IPS-NIHi7 (cell line): ENCODE results near the gene GPR146.

Experiments
- DNase-seq: peaks from one replicate; pipeline ENCODE4 v3.0.0; 2012; ENCODE audit warnings: mixed read lengths; ENCODE audit errors: extremely low spot score

Gene GPR146

GRCh38 chr7:1106063-1106792, 61.9 kb downstream of the GPR146 start:
- DNase-seq, result no peak

DNA sequence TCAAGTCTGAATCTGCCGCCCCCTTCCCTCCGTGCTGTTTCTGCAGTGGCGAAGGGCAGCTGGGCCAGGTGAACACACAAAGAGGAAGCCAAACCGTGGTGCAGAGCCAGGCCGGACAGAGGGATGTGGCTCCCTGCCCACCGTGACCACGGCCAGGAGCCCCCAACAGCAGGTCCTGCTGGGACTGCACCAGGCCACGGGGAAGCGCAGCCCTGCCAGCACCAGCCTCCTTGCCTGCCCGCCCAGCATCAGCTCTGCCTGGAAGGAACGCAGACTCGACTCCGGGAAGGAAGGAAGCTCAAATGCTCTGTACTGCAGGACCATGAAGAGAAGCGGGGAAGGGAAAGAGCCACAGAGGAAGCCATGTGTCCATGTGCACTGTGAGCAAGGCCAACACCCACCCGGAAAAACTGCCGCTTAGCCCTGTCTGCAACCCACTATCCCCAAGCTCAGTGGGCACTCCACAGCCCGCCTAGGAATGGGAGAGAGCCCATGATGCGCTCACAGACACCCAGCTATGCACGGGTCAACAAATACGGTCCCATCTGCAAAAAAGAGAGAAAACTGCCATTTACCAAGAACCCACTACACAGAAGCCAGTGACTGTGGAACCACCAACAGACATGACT, 62.6 kb downstream of the GPR146 start:
- no peak for DNase-seq

DNA sequence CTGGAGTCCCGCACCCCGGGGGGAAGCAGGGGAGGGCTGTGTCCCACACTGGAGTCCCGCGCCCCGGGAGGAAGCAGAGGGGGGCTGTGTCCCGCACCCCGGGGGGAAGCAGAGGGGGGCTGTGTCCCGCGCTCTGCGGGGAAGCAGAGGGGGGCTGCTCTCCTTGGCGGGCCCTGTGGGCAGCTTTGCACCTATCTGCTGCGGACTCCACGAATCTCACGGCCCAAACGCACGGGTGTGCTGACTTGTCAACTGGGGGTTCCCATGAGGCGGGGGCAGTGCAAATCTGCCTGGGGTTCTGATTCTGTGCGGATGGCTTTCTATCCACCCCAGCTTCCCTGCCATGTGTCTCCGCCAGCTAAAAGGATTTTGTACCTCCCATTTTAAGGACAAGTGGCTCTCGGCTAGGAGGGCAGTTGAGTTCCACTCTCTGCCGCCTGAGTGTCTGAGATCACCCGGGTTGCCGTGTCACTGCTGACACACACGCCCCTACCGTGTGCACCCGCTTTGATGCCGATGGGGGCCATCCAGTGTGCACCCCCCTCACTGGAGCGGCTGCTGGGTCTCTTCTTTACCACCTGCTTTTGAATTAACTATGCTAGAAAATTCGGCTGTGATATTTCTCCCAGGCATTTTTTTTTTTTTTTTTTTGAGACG, 64.0 kb downstream of the GPR146 start:
- no peak for DNase-seq
